GM19099 (cell line): ENCODE measurements around the gene TXNDC11.

ENCODE experiments used
- POLR2A ChIP-seq: IDR thresholded peaks from 3 replicates; pipeline ENCODE4 v1.6.1; 2011; ENCODE audit warnings: low read depth; ENCODE audit not compliant: insufficient read length; ENCODE audit errors: extremely low read depth

Gene TXNDC11

DNA sequence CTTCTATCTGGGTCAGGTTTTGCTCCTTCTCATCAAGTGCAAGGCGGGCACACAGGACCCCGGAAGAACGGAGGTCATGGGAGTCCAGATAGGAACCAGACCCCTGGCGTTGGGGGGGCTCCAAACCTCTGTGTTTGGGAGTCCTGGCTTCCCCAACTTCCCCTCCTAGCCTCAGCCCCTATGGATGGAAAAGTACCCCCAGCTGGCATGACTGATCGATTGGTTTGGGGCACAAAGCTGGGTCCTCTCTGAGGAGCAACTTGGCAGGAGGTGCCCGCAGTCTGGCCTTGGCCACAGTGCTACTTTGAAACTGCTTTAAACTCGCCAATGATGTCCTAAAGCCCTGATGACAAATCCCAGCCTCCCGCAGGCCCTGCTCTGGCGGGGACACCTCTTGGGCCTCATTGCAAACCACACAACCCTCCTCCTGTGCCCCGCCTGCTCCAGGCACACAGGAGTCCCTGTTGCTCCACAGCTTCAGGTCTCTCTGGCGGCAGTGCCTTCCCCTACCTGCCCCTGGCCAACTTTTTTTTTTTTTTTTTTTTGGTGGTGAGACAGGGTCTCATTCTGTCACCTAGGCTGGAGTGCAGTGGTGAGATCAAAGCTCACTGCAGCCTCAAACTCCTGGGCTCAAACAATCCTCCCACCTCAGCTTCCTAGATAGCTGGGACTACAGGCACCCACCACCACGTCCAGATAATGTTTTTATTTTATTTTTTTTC, 112.5 kb downstream of the TXNDC11 start:
- TF ChIP-seq POLR2A, result no peak
